ENCODE measurements around the gene GRK5.

The GRK5 gene

GRCh38 chr10:119292968-119293760, 85.8 kb downstream of the GRK5 start:
- DNase-seq (ENCODE audit: low read depth in 3 of 3, low spot score in 1 of 3): no peak

- DNase-seq (ENCODE audit: low read depth in 3 of 3, low spot score in 1 of 3): no peak
Observed at GRCh38 chr10:119296703-119297102, 89.3 kb downstream of the GRK5 start.

- no peak for DNase-seq (ENCODE audit: low read depth in 3 of 3, low spot score in 1 of 3)
Observed at GRCh38 chr10:119297207-119297968, 90.0 kb downstream of the GRK5 start.

GRCh38 chr10:119298810-119299209, 91.4 kb downstream of the GRK5 start:
- no peak for DNase-seq (ENCODE audit: low read depth in 3 of 3, low spot score in 1 of 3)

- no peak for DNase-seq (ENCODE audit: low read depth in 3 of 3, low spot score in 1 of 3)
Observed at GRCh38 chr10:119299531-119299930, 92.2 kb downstream of the GRK5 start.

GRCh38 chr10:119301397-119301796, 94.0 kb downstream of the GRK5 start:
- DNase-seq (ENCODE audit: low read depth in 3 of 3, low spot score in 1 of 3): peak in 2 of 3 donors; percentile 18 to 37

- no peak for DNase-seq (ENCODE audit: low read depth in 3 of 3, low spot score in 1 of 3)
Observed at GRCh38 chr10:119302172-119302571, 94.8 kb downstream of the GRK5 start.

- DNase-seq (ENCODE audit: low read depth in 3 of 3, low spot score in 1 of 3): no peak
Observed at GRCh38 chr10:119302591-119303253, 95.4 kb downstream of the GRK5 start.

- DNase-seq (ENCODE audit: low read depth in 3 of 3, low spot score in 1 of 3): no peak
Observed at GRCh38 chr10:119303886-119304285, 96.5 kb downstream of the GRK5 start.

- DNase-seq (ENCODE audit: low read depth in 3 of 3, low spot score in 1 of 3): no peak
Observed at GRCh38 chr10:119304541-119304940, 97.2 kb downstream of the GRK5 start.

- DNase-seq (ENCODE audit: low read depth in 3 of 3, low spot score in 1 of 3): peak; percentile 56 to 86 (median 79)
Observed at GRCh38 chr10:119305860-119306513, 98.6 kb downstream of the GRK5 start.

- DNase-seq (ENCODE audit: low read depth in 3 of 3, low spot score in 1 of 3): peak; percentile 36 to 60 (median 44)
Observed at GRCh38 chr10:119306514-119306951, 99.2 kb downstream of the GRK5 start.

GRCh38 chr10:119306986-119307392, 99.6 kb downstream of the GRK5 start:
- DNase-seq (ENCODE audit: low read depth in 3 of 3, low spot score in 1 of 3): no peak

GRCh38 chr10:119308089-119308488, 100.7 kb downstream of the GRK5 start:
- DNase-seq (ENCODE audit: low read depth in 3 of 3, low spot score in 1 of 3): no peak

GRCh38 chr10:119308551-119309422, 101.4 kb downstream of the GRK5 start:
- DNase-seq (ENCODE audit: low read depth in 3 of 3, low spot score in 1 of 3): no peak

GRCh38 chr10:119309423-119309770, 102.0 kb downstream of the GRK5 start:
- DNase-seq (ENCODE audit: low read depth in 3 of 3, low spot score in 1 of 3): no peak

- DNase-seq (ENCODE audit: low read depth in 3 of 3, low spot score in 1 of 3): no peak
Observed at GRCh38 chr10:119310806-119311205, 103.4 kb downstream of the GRK5 start.

GRCh38 chr10:119312241-119312640, 104.9 kb downstream of the GRK5 start:
- no peak for DNase-seq (ENCODE audit: low read depth in 3 of 3, low spot score in 1 of 3)

GRCh38 chr10:119313024-119313423, 105.7 kb downstream of the GRK5 start:
- no peak for DNase-seq (ENCODE audit: low read depth in 3 of 3, low spot score in 1 of 3)

- no peak for DNase-seq (ENCODE audit: low read depth in 3 of 3, low spot score in 1 of 3)
Observed at GRCh38 chr10:119313644-119314043, 106.3 kb downstream of the GRK5 start.

Measured in stimulated activated CD4-positive, alpha-beta T cell treated with anti-CD3 and anti-CD28 coated beads, TNF-alpha, amount 100 ng/mL, for 1 hour (primary cell).